ENCODE data around the gene GPR107.
"Not testable (repeated sequence)": the region's sequence is repeated elsewhere in the genome, so short reads cannot be mapped to it uniquely, and the experiment has no call there.

The GPR107 gene

GRCh38 chr9:130013326-130013725 lies 40.4 kb upstream of the GPR107 start:
- DNase-seq (ENCODE audit: extremely low read depth, insufficient read length) = no peak
- Histone ChIP-seq H3K36me3 (ENCODE audit: control insufficient read depth, insufficient read depth, low read length) (no peaks in the 10 kb centered on the region; the same call in 1 of the 2 replicates), H3K27me3 (replicated peaks; ENCODE audit: control insufficient read depth, insufficient read depth, low read length) (no peaks in the 10 kb centered on the region), H3K4me3 (replicated peaks; ENCODE audit: low read depth, low read length) (no peak overlapping the region)
- TF ChIP-seq CTCF (IDR thresholded peaks at IDR 0.05; ENCODE audit: insufficient read depth, low read length, poor library complexity, severe bottlenecking) = no peak

- no peak overlapping the region for H3K4me3 ChIP-seq (replicated peaks; ENCODE audit: low read depth, low read length)
- no peaks in the 10 kb centered on the region; the same call in 1 of the 2 replicates for H3K36me3 ChIP-seq (ENCODE audit: control insufficient read depth, insufficient read depth, low read length)
- TF ChIP-seq CTCF (IDR thresholded peaks at IDR 0.05; ENCODE audit: insufficient read depth, low read length, poor library complexity, severe bottlenecking) = no peak
- DNase-seq (ENCODE audit: extremely low read depth, insufficient read length) = no peak
- no peaks in the 10 kb centered on the region for H3K27me3 ChIP-seq (replicated peaks; ENCODE audit: control insufficient read depth, insufficient read depth, low read length)
These were observed 38.2 kb upstream of the GPR107 start for GRCh38 chr9:130015353-130016019.

- no peaks in the 10 kb centered on the region for H3K27me3 ChIP-seq (replicated peaks; ENCODE audit: control insufficient read depth, insufficient read depth, low read length)
- DNase-seq (ENCODE audit: extremely low read depth, insufficient read length) = no peak
- no peaks in the 10 kb centered on the region; the same call in 1 of the 2 replicates for H3K36me3 ChIP-seq (ENCODE audit: control insufficient read depth, insufficient read depth, low read length)
- H3K4me3 ChIP-seq (replicated peaks; ENCODE audit: low read depth, low read length) = peak overlapping the region; percentile 10
- TF ChIP-seq CTCF (IDR thresholded peaks at IDR 0.05; ENCODE audit: insufficient read depth, low read length, poor library complexity, severe bottlenecking) = no peak
These were observed 36.6 kb upstream of the GPR107 start for GRCh38 chr9:130017076-130017475.

- not testable (repeated sequence) for H3K27me3 ChIP-seq (replicated peaks; ENCODE audit: control insufficient read depth, insufficient read depth, low read length); H3K36me3 ChIP-seq (ENCODE audit: control insufficient read depth, insufficient read depth, low read length); H3K4me3 ChIP-seq (replicated peaks; ENCODE audit: low read depth, low read length); DNase-seq (ENCODE audit: extremely low read depth, insufficient read length)
These were observed 36.2 kb upstream of the GPR107 start for GRCh38 chr9:130017510-130017909.

- TF ChIP-seq CTCF (IDR thresholded peaks at IDR 0.05; ENCODE audit: insufficient read depth, low read length, poor library complexity, severe bottlenecking) = no peak
- H3K36me3 ChIP-seq (ENCODE audit: control insufficient read depth, insufficient read depth, low read length) = no peaks in the 10 kb centered on the region; the same call in 1 of the 2 replicates
- no peak for DNase-seq (ENCODE audit: extremely low read depth, insufficient read length)
- no peaks in the 10 kb centered on the region for H3K27me3 ChIP-seq (replicated peaks; ENCODE audit: control insufficient read depth, insufficient read depth, low read length)
- H3K4me3 ChIP-seq (replicated peaks; ENCODE audit: low read depth, low read length) = no peak overlapping the region
These were observed 35.4 kb upstream of the GPR107 start for GRCh38 chr9:130018265-130018664.

GRCh38 chr9:130020618-130021017 lies 33.1 kb upstream of the GPR107 start:
- TF ChIP-seq CTCF (IDR thresholded peaks at IDR 0.05; ENCODE audit: insufficient read depth, low read length, poor library complexity, severe bottlenecking) = no peak
- no peaks in the 10 kb centered on the region for H3K27me3 ChIP-seq (replicated peaks; ENCODE audit: control insufficient read depth, insufficient read depth, low read length)
- H3K4me3 ChIP-seq (replicated peaks; ENCODE audit: low read depth, low read length) = no peak overlapping the region
- no peaks in the 10 kb centered on the region; the same call in 1 of the 2 replicates for H3K36me3 ChIP-seq (ENCODE audit: control insufficient read depth, insufficient read depth, low read length)
- DNase-seq (ENCODE audit: extremely low read depth, insufficient read length) = no peak
